Activated CD4-positive, alpha-beta T cell treated with anti-CD3 and anti-CD28 coated beads for 36 hours (primary cell): Measurements from ENCODE around the gene INSYN1. TPM values are rescaled to one million over a fixed set of nuclear protein-coding genes. Genes with fewer than 3 reads are reported as not detected.
"Not testable (repeated sequence)": the region's sequence is repeated elsewhere in the genome, so short reads cannot be mapped to it uniquely, and the experiment has no call there.

Source experiments
- ATAC-seq: fragments of 200-7000 bp; cut with Tn5 transposase; one replicate; pipeline ENCODE4 v1.10.0; 2021; ENCODE audit warnings: mild to moderate bottlenecking, moderate library complexity
- CTCF ChIA-PET: fragments of 350-600 bp; sonication (Branson Sonifier 250); formaldehyde crosslinking; loops from one replicate; lab custom pipeline; 2021; ENCODE audit warnings: antibody characterized with exemption; lab: Charles Lee
- POLR2A ChIA-PET: fragments of 350-600 bp; sonication (Branson Sonifier 250); formaldehyde crosslinking; loops from one replicate; lab custom pipeline; 2021; ENCODE audit warnings: antibody characterized with exemption, inconsistent platforms; lab: Charles Lee
- DNase-seq: peaks from one replicate; pipeline ENCODE4 v3.0.0-alpha.2; 2020
- H3K27ac Mint-ChIP-seq: one replicate; pipeline ENCODE4 v1.8.0; 2021; ENCODE audit warnings: mixed read lengths
- H3K27me3 Mint-ChIP-seq: one replicate; pipeline ENCODE4 v1.8.0; 2021; ENCODE audit warnings: mixed read lengths
- H3K36me3 Mint-ChIP-seq: one replicate; pipeline ENCODE4 v1.8.0; 2021; ENCODE audit warnings: low read depth, mixed read lengths
- H3K4me1 Mint-ChIP-seq: one replicate; pipeline ENCODE4 v1.8.0; 2021; ENCODE audit warnings: mixed read lengths
- H3K4me3 Mint-ChIP-seq: one replicate; pipeline ENCODE4 v1.8.0; 2021; ENCODE audit warnings: mild to moderate bottlenecking, moderate library complexity, mixed read lengths
- H3K9me3 Mint-ChIP-seq: one replicate; pipeline ENCODE4 v1.8.0; 2021; ENCODE audit warnings: low read depth, mixed read lengths
- intact Hi-C, 2 experiments: fragments of 100-400 bp; cut with DNase I in 1 of 2; cut with micrococcal nuclease in 1 of 2; formaldehyde crosslinking; loops; one replicate each; pipeline versions ENCODE4 v1.14.2 to v1.15.1; 2022 to 2024; cut with DNase I, micrococcal nuclease
- total RNA-seq, 2 experiments: library from RNA; stranded (reverse); gene quantifications; one replicate each; pipeline ENCODE4 v1.2.3, GENCODE V29; 2021

INSYN1 gene, protein sequence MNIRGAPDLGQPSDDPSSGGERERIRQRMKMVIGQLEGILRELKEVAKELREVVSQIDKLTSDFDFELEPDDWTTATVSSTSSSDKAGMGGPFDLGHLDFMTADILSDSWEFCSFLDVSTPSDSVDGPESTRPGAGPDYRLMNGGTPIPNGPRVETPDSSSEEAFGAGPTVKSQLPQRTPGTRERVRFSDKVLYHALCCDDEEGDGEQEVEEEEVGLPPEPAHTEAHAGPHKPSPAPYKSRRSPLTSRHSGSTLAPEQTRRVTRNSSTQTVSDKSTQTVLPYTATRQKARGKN
- not detected for total RNA-seq

GRCh38 chr15:73753250-73754130, at the start of gene INSYN1:
INSYN1 (minus strand) TSS chr15:73753351; CDS start chr15:73751130, 2,221 bp downstream.
- intact Hi-C loops = no loop called here
- ATAC-seq = no peak
- Mint-ChIP-seq H3K4me3 (no peak within 1 kb of the TSS), H3K4me1 (peaks cover 4% of the 10 kb centered on the region), H3K27ac (no peak within 1 kb of the TSS), H3K27me3 (peaks cover 35% of the 10 kb centered on the region), H3K9me3 (no peaks in the 10 kb centered on the region), H3K36me3 (no peaks in the 10 kb centered on the region)
- ChIA-PET POLR2A (no interaction called here), CTCF (no interaction called here)
- DNase-seq = no peak

GRCh38 chr15:73802431-73803041, 49.4 kb upstream of the INSYN1 start:
- Mint-ChIP-seq H3K4me3 (no peak overlapping the region), H3K27me3 (peaks cover 3% of the 10 kb centered on the region), H3K4me1 (no peaks in the 10 kb centered on the region), H3K9me3 (no peaks in the 10 kb centered on the region), H3K36me3 (no peaks in the 10 kb centered on the region), H3K27ac (no peak overlapping the region)
- ChIA-PET POLR2A (no interaction called here), CTCF (interaction anchor here (0.6 kb wide), 1 partner anchor 180 kb away, joined by 3 read pairs; no protein-coding TSS in a partner anchor)
- intact Hi-C loops = no loop called here
- ATAC-seq (no peak), DNase-seq (no peak)

- Mint-ChIP-seq H3K27me3 (peaks cover 3% of the 10 kb centered on the region), H3K36me3 (no peaks in the 10 kb centered on the region), H3K4me1 (no peaks in the 10 kb centered on the region), H3K27ac (no peak overlapping the region), H3K4me3 (no peak overlapping the region), H3K9me3 (no peaks in the 10 kb centered on the region)
- DNase-seq = no peak
- ChIA-PET CTCF (interaction anchor here (0.9 kb wide), 1 partner anchor 183 kb away, joined by 3 read pairs; no protein-coding TSS in a partner anchor), POLR2A (no interaction called here)
- no peak for ATAC-seq
- intact Hi-C loops = no loop called here
Observed at GRCh38 chr15:73800662-73801345, 47.7 kb upstream of the INSYN1 start.

DNA sequence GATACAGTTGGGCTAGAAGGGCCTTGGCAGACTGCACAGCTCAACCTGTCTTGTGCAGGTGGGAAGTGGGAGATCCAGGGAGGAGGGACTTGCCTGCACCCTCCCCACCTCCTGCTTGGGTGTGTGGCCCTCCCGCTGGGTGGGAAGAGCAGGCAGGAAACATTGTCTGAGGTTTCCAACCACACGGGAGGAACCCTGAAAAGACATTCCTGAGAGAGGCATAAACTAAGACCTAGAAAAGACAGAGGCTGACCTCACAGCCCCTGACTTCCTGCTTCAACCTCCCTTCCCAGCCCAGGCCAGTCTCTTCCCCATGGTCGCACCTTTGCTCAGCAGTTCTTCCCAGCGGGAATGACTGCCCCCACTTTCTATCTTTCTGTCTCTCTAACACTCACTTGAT, 46.3 kb upstream of the INSYN1 start:
- Mint-ChIP-seq H3K4me3 (no peak overlapping the region), H3K27ac (no peak overlapping the region), H3K9me3 (no peaks in the 10 kb centered on the region), H3K27me3 (no peaks in the 10 kb centered on the region), H3K4me1 (no peaks in the 10 kb centered on the region), H3K36me3 (no peaks in the 10 kb centered on the region)
- CTCF ChIA-PET = interaction anchor here (0.6 kb wide), 1 partner anchor 14 kb away, joined by 3 read pairs; no protein-coding TSS in a partner anchor
- ATAC-seq = no peak
- intact Hi-C loops = no loop called here
- POLR2A ChIA-PET = no interaction called here
- no peak for DNase-seq

GRCh38 chr15:73797366-73798158, 44.4 kb upstream of the INSYN1 start:
- no peaks in the 10 kb centered on the region for H3K9me3 Mint-ChIP-seq
- intact Hi-C loops = no loop called here
- ChIA-PET POLR2A (no interaction called here), CTCF (interaction anchor here (0.6 to 0.8 kb wide), 2 partner anchors 9 to 201 kb away, joined by 3 read pairs; no protein-coding TSS in a partner anchor)
- H3K27me3 Mint-ChIP-seq = no peaks in the 10 kb centered on the region
- no peak overlapping the region for H3K4me3 Mint-ChIP-seq
- H3K36me3 Mint-ChIP-seq = no peaks in the 10 kb centered on the region
- H3K4me1 Mint-ChIP-seq = no peaks in the 10 kb centered on the region
- H3K27ac Mint-ChIP-seq = no peak overlapping the region
- no peak for DNase-seq
- no peak for ATAC-seq

DNA sequence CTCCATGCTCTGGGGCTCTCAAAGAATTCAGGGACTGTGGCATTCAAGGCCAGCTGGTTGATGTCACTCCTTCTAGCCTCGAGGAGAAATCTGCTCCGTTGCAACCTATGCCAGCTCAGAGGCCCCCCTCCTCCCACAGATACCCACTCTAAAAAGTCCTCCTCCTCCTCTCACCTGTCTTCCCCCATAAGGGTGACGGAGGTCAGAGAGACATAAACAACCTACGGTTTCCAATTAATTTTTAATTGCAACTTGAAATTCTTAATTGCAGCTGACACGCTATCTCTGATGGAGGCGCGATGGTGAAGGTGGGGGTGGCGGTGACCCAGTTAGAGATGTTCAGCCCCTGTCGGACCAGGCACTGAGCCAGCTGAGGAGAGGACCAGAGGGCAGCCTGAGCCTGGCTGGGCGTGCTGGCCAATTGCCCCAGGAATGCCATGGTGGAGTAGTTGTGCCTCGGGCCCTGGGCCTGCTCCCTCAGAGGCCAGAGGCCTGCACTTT, 43.2 kb upstream of the INSYN1 start:
- H3K4me1 Mint-ChIP-seq = no peaks in the 10 kb centered on the region
- DNase-seq (no peak), ATAC-seq (no peak)
- POLR2A ChIA-PET = no interaction called here
- H3K4me3 Mint-ChIP-seq = no peak overlapping the region
- CTCF ChIA-PET = no interaction called here
- H3K27me3 Mint-ChIP-seq = no peaks in the 10 kb centered on the region
- no peak overlapping the region for H3K27ac Mint-ChIP-seq
- H3K9me3 Mint-ChIP-seq = no peaks in the 10 kb centered on the region
- intact Hi-C loops = no loop called here
- no peaks in the 10 kb centered on the region for H3K36me3 Mint-ChIP-seq

GRCh38 chr15:73794443-73795133, 41.4 kb upstream of the INSYN1 start:
- intact Hi-C loops = no loop called here
- H3K9me3 Mint-ChIP-seq = no peaks in the 10 kb centered on the region
- no peak for ATAC-seq
- H3K27me3 Mint-ChIP-seq = no peaks in the 10 kb centered on the region
- ChIA-PET POLR2A (no interaction called here), CTCF (interaction anchor here (0.6 to 1.0 kb wide), 2 partner anchors 10 to 113 kb away, joined by 3 to 6 read pairs; no protein-coding TSS in a partner anchor)
- H3K36me3 Mint-ChIP-seq = no peaks in the 10 kb centered on the region
- DNase-seq = no peak
- H3K4me3 Mint-ChIP-seq = no peak overlapping the region
- H3K27ac Mint-ChIP-seq = no peak overlapping the region
- H3K4me1 Mint-ChIP-seq = no peaks in the 10 kb centered on the region

DNA sequence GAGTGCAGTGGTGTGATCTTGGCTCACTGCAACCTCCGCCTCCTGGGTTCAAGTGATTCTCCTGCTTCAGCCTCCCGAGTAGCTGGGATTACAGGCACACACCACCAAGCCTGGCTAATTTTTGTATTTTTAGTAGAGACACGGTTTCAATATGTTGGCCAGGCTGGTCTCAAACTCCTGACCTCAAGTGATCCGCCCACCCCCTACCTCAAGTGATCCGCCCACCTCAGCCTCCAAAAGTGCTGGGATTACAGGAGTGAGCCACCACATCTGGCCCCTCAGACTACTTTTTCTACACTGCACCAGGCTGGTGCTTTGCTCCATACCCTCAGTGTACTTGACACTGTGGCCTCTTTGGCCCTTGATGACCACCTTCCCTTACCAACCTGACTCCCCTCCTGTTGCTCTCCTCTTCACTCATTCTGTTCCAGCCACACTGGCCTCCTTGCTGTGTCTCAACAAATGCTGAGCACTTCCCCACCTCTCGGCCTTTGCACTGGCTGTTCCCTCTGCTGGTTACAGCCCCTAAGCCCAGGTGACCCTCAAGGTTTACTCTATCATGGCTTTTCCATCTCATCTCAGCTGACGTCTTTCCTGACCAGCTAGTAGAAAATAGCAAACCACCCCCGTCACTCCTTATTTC, 39.9 kb upstream of the INSYN1 start:
- intact Hi-C loops, CTCF ChIA-PET, H3K36me3 Mint-ChIP-seq, H3K27ac Mint-ChIP-seq, ATAC-seq, H3K27me3 Mint-ChIP-seq, DNase-seq, H3K4me3 Mint-ChIP-seq, H3K9me3 Mint-ChIP-seq, POLR2A ChIA-PET, H3K4me1 Mint-ChIP-seq: not testable (repeated sequence)

- ATAC-seq (no peak), DNase-seq (no peak)
- POLR2A ChIA-PET = no interaction called here
- Mint-ChIP-seq H3K27me3 (no peaks in the 10 kb centered on the region), H3K4me3 (no peak overlapping the region), H3K9me3 (no peaks in the 10 kb centered on the region), H3K4me1 (no peaks in the 10 kb centered on the region), H3K36me3 (no peaks in the 10 kb centered on the region), H3K27ac (no peak overlapping the region)
- intact Hi-C loops = no loop called here
- CTCF ChIA-PET = no interaction called here
Observed at GRCh38 chr15:73792415-73792814, 39.3 kb upstream of the INSYN1 start.
